ENCODE results near the gene PPP1R26. TPM values are rescaled to one million over a fixed set of nuclear protein-coding genes. Genes with fewer than 3 reads are reported as not detected.

PPP1R26 gene
- total and polyA plus RNA-seq, 9 of the 15 experiments (the other 6 are each of a cell fraction or from before 2014, with no cell fraction given) = 0.77 to 26.8 (median 9.3) TPM

DNA sequence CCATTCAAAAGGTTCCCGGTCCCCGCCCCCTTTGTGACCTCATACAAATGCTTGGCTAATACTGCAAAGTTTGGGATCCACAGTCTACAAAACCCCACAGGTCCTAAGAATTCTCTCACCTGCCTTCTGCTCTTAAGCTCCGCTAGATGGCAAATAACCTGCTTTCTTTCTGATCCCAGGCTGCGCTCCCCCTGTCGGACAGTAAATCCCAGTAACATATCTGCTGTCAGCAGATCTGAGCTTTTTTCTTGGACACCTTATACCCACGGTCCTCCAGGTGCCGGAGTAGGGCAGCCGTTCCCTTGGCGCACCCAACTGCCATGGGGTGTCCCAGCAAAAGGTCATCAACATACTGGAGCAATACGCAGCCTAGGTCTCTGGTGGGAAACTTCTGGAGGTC, 39.0 kb upstream of the PPP1R26 start (continued):
- TF ChIP-seq POLR2AphosphoS5 (IDR thresholded peaks at IDR 0.05; ENCODE audit: control insufficient read depth, insufficient read depth, low read depth, low read length) (no peak), CEBPG (CRISPR knock-in tag; IDR thresholded peaks at IDR 0.05) (no peak), CEBPG (tag; conservative IDR thresholded peaks at IDR 0.05 in 1 of 2, IDR thresholded peaks at IDR 0.05 in 1 of 2) (no peak), MXI1 (IDR thresholded peaks at IDR 0.05; ENCODE audit: low read depth, low read length) (no peak), ZKSCAN8 (CRISPR knock-in tag; IDR thresholded peaks at IDR 0.05) (no peak), ZEB2 (IDR thresholded peaks at IDR 0.05) (peak; percentile 78), ESRRA (IDR thresholded peaks at IDR 0.05; ENCODE audit: borderline replicate concordance, low read depth) (0 out of 2 replicates have a peak, but pooled peaks have one; percentile 27), MED1 (CRISPR knock-in tag; IDR thresholded peaks at IDR 0.05; ENCODE audit: borderline replicate concordance) (no peak), PCBP1 (IDR thresholded peaks at IDR 0.05; ENCODE audit: low read depth, low read length, poor library complexity, severe bottlenecking) (no peak), EZH2 (IDR thresholded peaks at IDR 0.05; ENCODE audit: borderline replicate concordance, low read depth, low read length) (no peak), L3MBTL2 (IDR thresholded peaks at IDR 0.05) (peak; percentile 69), RCOR1 (IDR thresholded peaks at IDR 0.05; ENCODE audit: borderline replicate concordance in 1 of 2, low read depth in 2 of 2, low read length in 2 of 2) (peak in 1 of 2 experiments; percentile 69; a peak in 1 of 4 replicates), MAFK (IDR thresholded peaks at IDR 0.05; ENCODE audit: low read length) (peak; percentile 59), JUND (IDR thresholded peaks at IDR 0.05; ENCODE audit: borderline replicate concordance, low read depth, low read length) (peak; percentile 58; the same call in 1 of the 2 replicates), JUND (tag; IDR thresholded peaks at IDR 0.05; ENCODE audit: borderline replicate concordance, low read depth, low read length) (peak; percentile 60; the same call in 1 of the 3 replicates), KLF10 (CRISPR knock-in tag; IDR thresholded peaks at IDR 0.05) (no peak), ZNF324 (CRISPR knock-in tag; IDR thresholded peaks at IDR 0.05) (no peak)
- TF ChIP-seq, protein P1, sequence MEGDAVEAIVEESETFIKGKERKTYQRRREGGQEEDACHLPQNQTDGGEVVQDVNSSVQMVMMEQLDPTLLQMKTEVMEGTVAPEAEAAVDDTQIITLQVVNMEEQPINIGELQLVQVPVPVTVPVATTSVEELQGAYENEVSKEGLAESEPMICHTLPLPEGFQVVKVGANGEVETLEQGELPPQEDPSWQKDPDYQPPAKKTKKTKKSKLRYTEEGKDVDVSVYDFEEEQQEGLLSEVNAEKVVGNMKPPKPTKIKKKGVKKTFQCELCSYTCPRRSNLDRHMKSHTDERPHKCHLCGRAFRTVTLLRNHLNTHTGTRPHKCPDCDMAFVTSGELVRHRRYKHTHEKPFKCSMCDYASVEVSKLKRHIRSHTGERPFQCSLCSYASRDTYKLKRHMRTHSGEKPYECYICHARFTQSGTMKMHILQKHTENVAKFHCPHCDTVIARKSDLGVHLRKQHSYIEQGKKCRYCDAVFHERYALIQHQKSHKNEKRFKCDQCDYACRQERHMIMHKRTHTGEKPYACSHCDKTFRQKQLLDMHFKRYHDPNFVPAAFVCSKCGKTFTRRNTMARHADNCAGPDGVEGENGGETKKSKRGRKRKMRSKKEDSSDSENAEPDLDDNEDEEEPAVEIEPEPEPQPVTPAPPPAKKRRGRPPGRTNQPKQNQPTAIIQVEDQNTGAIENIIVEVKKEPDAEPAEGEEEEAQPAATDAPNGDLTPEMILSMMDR (IDR thresholded peaks at IDR 0.05 in 2 of 3, conservative IDR thresholded peaks at IDR 0.05 in 1 of 3; ENCODE audit: insufficient read depth in 2 of 3, low read depth in 1 of 3, low read length in 3 of 3) = peak; percentile 85 to 99 (median 99)
- TF ChIP-seq, protein P2, sequence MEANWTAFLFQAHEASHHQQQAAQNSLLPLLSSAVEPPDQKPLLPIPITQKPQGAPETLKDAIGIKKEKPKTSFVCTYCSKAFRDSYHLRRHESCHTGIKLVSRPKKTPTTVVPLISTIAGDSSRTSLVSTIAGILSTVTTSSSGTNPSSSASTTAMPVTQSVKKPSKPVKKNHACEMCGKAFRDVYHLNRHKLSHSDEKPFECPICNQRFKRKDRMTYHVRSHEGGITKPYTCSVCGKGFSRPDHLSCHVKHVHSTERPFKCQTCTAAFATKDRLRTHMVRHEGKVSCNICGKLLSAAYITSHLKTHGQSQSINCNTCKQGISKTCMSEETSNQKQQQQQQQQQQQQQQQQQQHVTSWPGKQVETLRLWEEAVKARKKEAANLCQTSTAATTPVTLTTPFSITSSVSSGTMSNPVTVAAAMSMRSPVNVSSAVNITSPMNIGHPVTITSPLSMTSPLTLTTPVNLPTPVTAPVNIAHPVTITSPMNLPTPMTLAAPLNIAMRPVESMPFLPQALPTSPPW (CRISPR knock-in tag; IDR thresholded peaks at IDR 0.05) = peak; percentile 29; the same call in 1 of the 2 replicates
- TF ChIP-seq, protein P3, sequence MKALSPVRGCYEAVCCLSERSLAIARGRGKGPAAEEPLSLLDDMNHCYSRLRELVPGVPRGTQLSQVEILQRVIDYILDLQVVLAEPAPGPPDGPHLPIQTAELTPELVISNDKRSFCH (CRISPR knock-in tag; IDR thresholded peaks at IDR 0.05) = no peak
- TF ChIP-seq, protein P3 (tag; IDR thresholded peaks at IDR 0.05) = no peak
- TF ChIP-seq, protein P4, sequence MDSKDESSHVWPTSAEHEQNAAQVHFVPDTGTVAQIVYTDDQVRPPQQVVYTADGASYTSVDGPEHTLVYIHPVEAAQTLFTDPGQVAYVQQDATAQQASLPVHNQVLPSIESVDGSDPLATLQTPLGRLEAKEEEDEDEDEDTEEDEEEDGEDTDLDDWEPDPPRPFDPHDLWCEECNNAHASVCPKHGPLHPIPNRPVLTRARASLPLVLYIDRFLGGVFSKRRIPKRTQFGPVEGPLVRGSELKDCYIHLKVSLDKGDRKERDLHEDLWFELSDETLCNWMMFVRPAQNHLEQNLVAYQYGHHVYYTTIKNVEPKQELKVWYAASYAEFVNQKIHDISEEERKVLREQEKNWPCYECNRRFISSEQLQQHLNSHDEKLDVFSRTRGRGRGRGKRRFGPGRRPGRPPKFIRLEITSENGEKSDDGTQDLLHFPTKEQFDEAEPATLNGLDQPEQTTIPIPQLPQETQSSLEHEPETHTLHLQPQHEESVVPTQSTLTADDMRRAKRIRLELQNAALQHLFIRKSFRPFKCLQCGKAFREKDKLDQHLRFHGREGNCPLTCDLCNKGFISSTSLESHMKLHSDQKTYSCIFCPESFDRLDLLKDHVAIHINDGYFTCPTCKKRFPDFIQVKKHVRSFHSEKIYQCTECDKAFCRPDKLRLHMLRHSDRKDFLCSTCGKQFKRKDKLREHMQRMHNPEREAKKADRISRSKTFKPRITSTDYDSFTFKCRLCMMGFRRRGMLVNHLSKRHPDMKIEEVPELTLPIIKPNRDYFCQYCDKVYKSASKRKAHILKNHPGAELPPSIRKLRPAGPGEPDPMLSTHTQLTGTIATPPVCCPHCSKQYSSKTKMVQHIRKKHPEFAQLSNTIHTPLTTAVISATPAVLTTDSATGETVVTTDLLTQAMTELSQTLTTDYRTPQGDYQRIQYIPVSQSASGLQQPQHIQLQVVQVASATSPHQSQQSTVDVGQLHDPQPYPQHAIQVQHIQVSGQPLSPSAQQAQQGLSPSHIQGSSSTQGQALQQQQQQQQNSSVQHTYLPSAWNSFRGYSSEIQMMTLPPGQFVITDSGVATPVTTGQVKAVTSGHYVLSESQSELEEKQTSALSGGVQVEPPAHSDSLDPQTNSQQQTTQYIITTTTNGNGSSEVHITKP (IDR thresholded peaks at IDR 0.05; ENCODE audit: partially characterized antibody) = no peak

Measured in K562 (cell line).